GM21723 (cell line): ENCODE data around the gene PRKX.
"Not testable (repeated sequence)": the region's sequence is repeated elsewhere in the genome, so short reads cannot be mapped to it uniquely, and the experiment has no call there.

Experiments
- ATAC-seq: cut with Tn5 transposase; IDR thresholded peaks from one replicate; pipeline ENCODE4 v1.9.1; 2021; ENCODE audit warnings: mild to moderate bottlenecking, moderate library complexity; ENCODE audit not compliant: unreplicated experiment

Gene PRKX

GRCh38 chrX:3585719-3586118 is 127.7 kb downstream of the PRKX start:
- ATAC-seq = no peak

GRCh38 chrX:3584415-3584996 is 128.9 kb downstream of the PRKX start:
- ATAC-seq = no peak

- ATAC-seq = no peak
These were observed 131.0 kb downstream of the PRKX start for GRCh38 chrX:3582451-3582850.

GRCh38 chrX:3581609-3582108 is 131.8 kb downstream of the PRKX start:
- ATAC-seq = no peak

GRCh38 chrX:3577551-3577950 is 135.9 kb downstream of the PRKX start:
- no peak for ATAC-seq

GRCh38 chrX:3576886-3577501 is 136.5 kb downstream of the PRKX start:
- ATAC-seq = no peak

GRCh38 chrX:3567686-3568085 is 145.8 kb downstream of the PRKX start:
- no peak for ATAC-seq

GRCh38 chrX:3563451-3563850 is 150.0 kb downstream of the PRKX start:
- ATAC-seq = no peak

GRCh38 chrX:3560010-3560409 is 153.4 kb downstream of the PRKX start:
- ATAC-seq = not testable (repeated sequence)
